Hepatocyte (in vitro differentiated cells): ENCODE data around the gene IL13RA2. TPM values are rescaled to one million over a fixed set of nuclear protein-coding genes. Genes with fewer than 3 reads are reported as not detected.

Experiments
- DNase-seq: peaks from one replicate; pipeline ENCODE4 v3.0.0-alpha.2; 2016; ENCODE audit warnings: low spot score
- H2AFZ ChIP-seq: fragments of 200-600 bp; sonication (generic); 2 replicates; pipeline ENCODE4 v1.6.0; 2016; ENCODE audit warnings: antibody characterized with exemption, mild to moderate bottlenecking
- H3K27ac ChIP-seq: fragments of 200-600 bp; sonication (generic); 2 replicates; pipeline ENCODE4 v1.5.1; 2016; ENCODE audit warnings: mild to moderate bottlenecking
- H3K27me3 ChIP-seq: fragments of 200-600 bp; sonication (generic); 2 replicates; pipeline ENCODE4 v1.6.1; 2016
- H3K36me3 ChIP-seq: fragments of 200-600 bp; sonication (generic); replicated peaks from 2 replicates; pipeline ENCODE4 v1.5.1; 2016; ENCODE audit warnings: low read depth; ENCODE audit not compliant: insufficient read depth
- H3K4me1 ChIP-seq: fragments of 200-600 bp; sonication (generic); 2 replicates; pipeline ENCODE4 v1.5.1; 2016; ENCODE audit warnings: mild to moderate bottlenecking, moderate library complexity; ENCODE audit not compliant: insufficient read depth
- H3K4me2 ChIP-seq: fragments of 200-600 bp; sonication (generic); 2 replicates; pipeline ENCODE4 v1.6.0; 2016
- H3K4me3 ChIP-seq: fragments of 200-600 bp; sonication (generic); 2 replicates; pipeline ENCODE4 v1.5.1; 2016; ENCODE audit warnings: mild to moderate bottlenecking
- H3K79me2 ChIP-seq: fragments of 200-600 bp; sonication (generic); 2 replicates; pipeline ENCODE4 v1.6.0; 2017; ENCODE audit warnings: mild to moderate bottlenecking
- H3K9me2 ChIP-seq: fragments of 200-600 bp; sonication (generic); replicated peaks from 2 replicates; pipeline ENCODE4 v1.6.0; 2017; ENCODE audit warnings: mild to moderate bottlenecking; ENCODE audit not compliant: insufficient read depth
- H3K9me3 ChIP-seq: fragments of 200-600 bp; sonication (generic); 2 replicates; pipeline ENCODE4 v1.5.1; 2016; ENCODE audit warnings: low read depth, mild to moderate bottlenecking
- H4K20me1 ChIP-seq: fragments of 200-600 bp; sonication (generic); 2 replicates; pipeline ENCODE4 v1.6.0; 2016; ENCODE audit warnings: mild to moderate bottlenecking; ENCODE audit not compliant: insufficient read depth, poor library complexity, severe bottlenecking
- CTCF ChIP-seq: fragments of 200-600 bp; sonication (generic); IDR thresholded peaks from 2 replicates; pipeline ENCODE4 v1.5.1; 2016; ENCODE audit warnings: antibody characterized with exemption, mild to moderate bottlenecking; ENCODE audit not compliant: poor library complexity
- EZH2 ChIP-seq: fragments of 200-600 bp; sonication (generic); IDR thresholded peaks from 2 replicates; pipeline ENCODE4 v1.6.1; 2016; ENCODE audit warnings: antibody characterized with exemption, mild to moderate bottlenecking, borderline replicate concordance
- EZH2phosphoT487 ChIP-seq: fragments of 200-600 bp; sonication (generic); IDR thresholded peaks from one replicate; pipeline ENCODE4 v1.6.1; 2018; ENCODE audit warnings: antibody characterized with exemption, mild to moderate bottlenecking, low read depth, moderate library complexity; ENCODE audit not compliant: unreplicated experiment, severe bottlenecking
- WGBS: methylation state at CpG from one replicate; pipeline ENCODE4 v1.1.6; 2016; ENCODE audit warnings: low lambda C conversion rate; ENCODE audit errors: missing lambda C conversion rate; 5-methylcytosine and 5-hydroxymethylcytosine counted together
- polyA plus RNA-seq: library from polyadenylated mRNA; unstranded; fragments of >200 nt; fragmentation: Nextera tagmentation; extraction: Ambion mirVana; gene quantifications from 2 replicates; pipeline ENCODE4 v1.2.1, GENCODE V29; 2016
- total RNA-seq: library from RNA; depleted of rRNA; stranded (reverse); fragments of >200 nt; gene quantifications from 2 replicates; pipeline ENCODE4 v1.2.3, GENCODE V29; 2014

The IL13RA2 gene
- total RNA-seq: 0.17 TPM in 1 of 2 replicates, not detected in the other
- polyA plus RNA-seq: not detected in 2 replicates

GRCh38 chrX:115017455-115017854 lies at the start of gene IL13RA2:
Gene IL13RA2 (minus strand): TSS chrX:115017616. CDS start chrX:115017269, 347 bp downstream.
- Histone ChIP-seq H3K36me3 (no peaks in the 10 kb centered on the region), H2AFZ (no peak within 1 kb of the TSS), H3K4me1 (no peaks in the 10 kb centered on the region), H3K27me3 (no peaks in the 10 kb centered on the region), H3K4me3 (no peak within 1 kb of the TSS), H3K27ac (no peak within 1 kb of the TSS), H3K79me2 (no peaks in the 10 kb centered on the region), H4K20me1 (no peaks in the 10 kb centered on the region), H3K9me2 (no peaks in the 10 kb centered on the region), H3K4me2 (no peak within 1 kb of the TSS), H3K9me3 (no peaks in the 10 kb centered on the region)
- 88% methylated on average over 11 of the region's 11 CpGs for WGBS
- DNase-seq: no peak
- TF ChIP-seq CTCF: no peak
- no peak for TF ChIP-seq EZH2
- no peak for TF ChIP-seq EZH2phosphoT487

GRCh38 chrX:115065304-115065703 lies 47.9 kb upstream of the IL13RA2 start:
- H2AFZ ChIP-seq: no peak overlapping the region
- H4K20me1 ChIP-seq: no peaks in the 10 kb centered on the region

GRCh38 chrX:115060013-115060412 lies 42.6 kb upstream of the IL13RA2 start:
- no peak for DNase-seq
- Histone ChIP-seq H3K9me3 (no peaks in the 10 kb centered on the region), H3K27me3 (no peaks in the 10 kb centered on the region), H3K4me1 (no peaks in the 10 kb centered on the region), H3K79me2 (no peaks in the 10 kb centered on the region), H3K4me2 (no peak overlapping the region), H2AFZ (no peak overlapping the region), H3K27ac (no peak overlapping the region), H3K9me2 (no peaks in the 10 kb centered on the region), H3K4me3 (no peak overlapping the region), H4K20me1 (no peaks in the 10 kb centered on the region), H3K36me3 (no peaks in the 10 kb centered on the region)
- TF ChIP-seq EZH2phosphoT487 (no peak), CTCF (no peak), EZH2 (no peak)
- WGBS: 46% methylated on average over 2 of the region's 2 CpGs

More at GRCh38 chrX:115065304-115065703, 47.9 kb upstream of the IL13RA2 start:
- Histone ChIP-seq H3K27ac (no peak overlapping the region), H3K4me3 (no peak overlapping the region), H3K9me2 (no peaks in the 10 kb centered on the region), H3K27me3 (no peaks in the 10 kb centered on the region), H3K36me3 (no peaks in the 10 kb centered on the region), H3K4me2 (no peak overlapping the region), H3K79me2 (no peaks in the 10 kb centered on the region), H3K4me1 (no peaks in the 10 kb centered on the region), H3K9me3 (no peaks in the 10 kb centered on the region)
- TF ChIP-seq CTCF (no peak), EZH2phosphoT487 (no peak), EZH2 (no peak)
- DNase-seq: no peak

GRCh38 chrX:115058276-115058675 lies 40.9 kb upstream of the IL13RA2 start:
- Histone ChIP-seq H2AFZ (no peak overlapping the region), H3K4me2 (no peak overlapping the region), H3K4me3 (no peak overlapping the region), H3K4me1 (no peaks in the 10 kb centered on the region), H3K9me3 (no peaks in the 10 kb centered on the region), H3K9me2 (no peaks in the 10 kb centered on the region), H3K79me2 (no peaks in the 10 kb centered on the region), H3K27me3 (no peaks in the 10 kb centered on the region), H4K20me1 (no peaks in the 10 kb centered on the region), H3K27ac (peak overlapping the region; percentile 22), H3K36me3 (no peaks in the 10 kb centered on the region)
- TF ChIP-seq EZH2: no peak
- no peak for TF ChIP-seq EZH2phosphoT487
- no peak for TF ChIP-seq CTCF
- WGBS: 43% methylated on average over 3 of the region's 3 CpGs
- DNase-seq: peak; percentile 61
